Nephron (organoid): Measurements from ENCODE around the gene MTR.
A peak's percentile ranks its signal among the peaks of the same experiment; 100 is the strongest.

Source experiments
- H3K27ac Mint-ChIP-seq, 3 experiments: 2 replicates each; pipeline ENCODE4 v1.8.0; 2020; ENCODE audit warnings: mixed read lengths in 3 of 3, mild to moderate bottlenecking in 2 of 3, moderate library complexity in 1 of 3
- H3K27me3 Mint-ChIP-seq: 2 replicates; pipeline ENCODE4 v1.8.0; 2021; ENCODE audit warnings: low read depth, mild to moderate bottlenecking, moderate library complexity, mixed read lengths
- H3K36me3 Mint-ChIP-seq: 2 replicates; pipeline ENCODE4 v1.8.0; 2020; ENCODE audit warnings: low read depth, mixed read lengths
- H3K4me1 Mint-ChIP-seq: 2 replicates; pipeline ENCODE4 v1.8.0; 2020; ENCODE audit warnings: mixed read lengths
- H3K4me3 Mint-ChIP-seq, 3 experiments: 2 replicates each; pipeline ENCODE4 v1.8.0; 2020; ENCODE audit warnings: mild to moderate bottlenecking in 3 of 3, mixed read lengths in 3 of 3, moderate library complexity in 2 of 3
- H3K9me3 Mint-ChIP-seq: 2 replicates; pipeline ENCODE4 v1.8.0; 2020; ENCODE audit warnings: mixed read lengths
- CTCF ChIP-seq, 3 experiments: fragments of 200-600 bp; sonication (generic); IDR thresholded peaks; one replicate each; pipeline ENCODE4 v1.5.0; 2021; ENCODE audit warnings: antibody characterized with exemption in 3 of 3; ENCODE audit not compliant: unreplicated experiment in 3 of 3

MTR gene

GRCh38 chr1:236860101-236860500 is 65.0 kb downstream of the MTR start:
- TF ChIP-seq CTCF (IDR thresholded peaks at IDR 0.05; ENCODE audit: unreplicated experiment in 3 of 3) = no peak
- Mint-ChIP-seq H3K36me3 (peaks cover 92% of the 10 kb centered on the region), H3K4me1 (no peaks in the 10 kb centered on the region), H3K9me3 (no peaks in the 10 kb centered on the region), H3K27ac (no peak overlapping the region), H3K4me3 (no peak overlapping the region), H3K27me3 (no peaks in the 10 kb centered on the region)

GRCh38 chr1:236860674-236861073 is 65.6 kb downstream of the MTR start:
- no peak overlapping the region for H3K27ac Mint-ChIP-seq
- no peak for TF ChIP-seq CTCF (IDR thresholded peaks at IDR 0.05; ENCODE audit: unreplicated experiment in 3 of 3)
- no peaks in the 10 kb centered on the region for H3K4me1 Mint-ChIP-seq
- no peaks in the 10 kb centered on the region for H3K27me3 Mint-ChIP-seq
- H3K4me3 Mint-ChIP-seq = no peak overlapping the region
- H3K9me3 Mint-ChIP-seq = no peaks in the 10 kb centered on the region
- H3K36me3 Mint-ChIP-seq = peaks cover 93% of the 10 kb centered on the region

GRCh38 chr1:236861560-236862218 is 66.6 kb downstream of the MTR start:
- peak overlapping the region in 2 of 3 experiments; percentile 24 to 93 for H3K27ac Mint-ChIP-seq
- no peaks in the 10 kb centered on the region for H3K4me1 Mint-ChIP-seq
- TF ChIP-seq CTCF (IDR thresholded peaks at IDR 0.05; ENCODE audit: unreplicated experiment in 3 of 3) = no peak
- no peaks in the 10 kb centered on the region for H3K27me3 Mint-ChIP-seq
- H3K4me3 Mint-ChIP-seq = no peak overlapping the region
- H3K36me3 Mint-ChIP-seq = peaks cover 93% of the 10 kb centered on the region
- peaks cover 3% of the 10 kb centered on the region for H3K9me3 Mint-ChIP-seq

GRCh38 chr1:236862219-236862591 is 67.1 kb downstream of the MTR start:
- H3K27ac Mint-ChIP-seq = peak overlapping the region; percentile 71 to 93 (median 84)
- H3K27me3 Mint-ChIP-seq = no peaks in the 10 kb centered on the region
- H3K4me3 Mint-ChIP-seq = no peak overlapping the region

GRCh38 chr1:236862615-236863211 is 67.6 kb downstream of the MTR start:
- TF ChIP-seq CTCF (IDR thresholded peaks at IDR 0.05; ENCODE audit: unreplicated experiment in 3 of 3) = no peak

More at GRCh38 chr1:236862219-236862591, 67.1 kb downstream of the MTR start:
- H3K9me3 Mint-ChIP-seq = peaks cover 3% of the 10 kb centered on the region
- TF ChIP-seq CTCF (IDR thresholded peaks at IDR 0.05; ENCODE audit: unreplicated experiment in 3 of 3) = no peak
- no peaks in the 10 kb centered on the region for H3K4me1 Mint-ChIP-seq
- peaks cover 93% of the 10 kb centered on the region for H3K36me3 Mint-ChIP-seq

GRCh38 chr1:236864211-236864610 is 69.1 kb downstream of the MTR start:
- Mint-ChIP-seq H3K4me3 (no peak overlapping the region), H3K36me3 (peaks cover 88% of the 10 kb centered on the region), H3K27ac (peak overlapping the region; percentile 67 to 89 (median 83)), H3K27me3 (no peaks in the 10 kb centered on the region), H3K9me3 (peaks cover 8% of the 10 kb centered on the region), H3K4me1 (no peaks in the 10 kb centered on the region)
- no peak for TF ChIP-seq CTCF (IDR thresholded peaks at IDR 0.05; ENCODE audit: unreplicated experiment in 3 of 3)

More at GRCh38 chr1:236862615-236863211, 67.6 kb downstream of the MTR start:
- peak overlapping the region; percentile 71 to 93 (median 84) for H3K27ac Mint-ChIP-seq
- peaks cover 93% of the 10 kb centered on the region for H3K36me3 Mint-ChIP-seq
- H3K4me3 Mint-ChIP-seq = no peak overlapping the region
- peaks cover 7% of the 10 kb centered on the region for H3K9me3 Mint-ChIP-seq
- no peaks in the 10 kb centered on the region for H3K4me1 Mint-ChIP-seq
- H3K27me3 Mint-ChIP-seq = no peaks in the 10 kb centered on the region
